ENCODE results near the gene TMEM82.

Gene TMEM82

DNA sequence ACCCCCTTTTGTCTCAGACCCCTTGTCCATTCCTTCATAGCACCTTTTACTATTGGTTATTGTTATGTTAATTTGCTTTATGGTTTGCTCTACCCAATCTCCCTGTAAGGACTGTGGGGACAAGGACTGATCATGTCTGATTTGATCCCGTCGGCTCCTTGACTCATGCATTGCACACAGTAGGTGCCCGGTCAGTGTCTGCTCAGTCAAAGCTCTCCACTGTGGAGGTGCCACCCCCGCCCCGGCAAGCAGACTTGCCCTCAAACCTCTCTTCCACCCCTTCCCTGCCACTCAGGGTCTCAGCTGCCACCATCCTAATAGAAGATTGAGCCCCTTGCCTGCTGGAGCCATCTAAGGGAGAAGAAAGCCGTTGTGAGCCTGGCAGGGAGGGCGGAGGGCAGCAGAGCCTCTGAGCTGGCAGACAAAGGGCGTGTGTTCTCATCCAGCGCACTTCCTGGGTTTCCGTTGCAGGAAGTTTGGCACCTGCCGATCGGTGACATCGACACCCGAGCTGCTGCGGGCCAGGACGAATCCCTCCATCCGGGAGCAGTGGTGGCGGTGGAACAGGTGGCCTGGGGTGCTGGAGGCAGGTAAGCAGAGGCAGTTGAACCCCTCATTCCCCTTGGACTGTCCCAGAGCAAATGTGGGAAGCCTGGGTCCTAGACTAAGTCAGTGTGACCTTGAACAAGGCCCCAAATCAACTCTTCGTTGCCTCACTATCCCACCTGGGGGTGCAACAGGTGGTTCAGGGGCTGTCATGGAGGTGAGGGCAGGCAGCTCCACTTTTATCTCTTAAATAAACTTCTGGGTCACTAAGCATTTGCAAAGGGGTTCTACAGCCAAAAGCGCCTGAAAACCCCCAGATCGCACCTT lies 14.1 kb downstream of the TMEM82 start:
- TF ChIP-seq, protein P1, sequence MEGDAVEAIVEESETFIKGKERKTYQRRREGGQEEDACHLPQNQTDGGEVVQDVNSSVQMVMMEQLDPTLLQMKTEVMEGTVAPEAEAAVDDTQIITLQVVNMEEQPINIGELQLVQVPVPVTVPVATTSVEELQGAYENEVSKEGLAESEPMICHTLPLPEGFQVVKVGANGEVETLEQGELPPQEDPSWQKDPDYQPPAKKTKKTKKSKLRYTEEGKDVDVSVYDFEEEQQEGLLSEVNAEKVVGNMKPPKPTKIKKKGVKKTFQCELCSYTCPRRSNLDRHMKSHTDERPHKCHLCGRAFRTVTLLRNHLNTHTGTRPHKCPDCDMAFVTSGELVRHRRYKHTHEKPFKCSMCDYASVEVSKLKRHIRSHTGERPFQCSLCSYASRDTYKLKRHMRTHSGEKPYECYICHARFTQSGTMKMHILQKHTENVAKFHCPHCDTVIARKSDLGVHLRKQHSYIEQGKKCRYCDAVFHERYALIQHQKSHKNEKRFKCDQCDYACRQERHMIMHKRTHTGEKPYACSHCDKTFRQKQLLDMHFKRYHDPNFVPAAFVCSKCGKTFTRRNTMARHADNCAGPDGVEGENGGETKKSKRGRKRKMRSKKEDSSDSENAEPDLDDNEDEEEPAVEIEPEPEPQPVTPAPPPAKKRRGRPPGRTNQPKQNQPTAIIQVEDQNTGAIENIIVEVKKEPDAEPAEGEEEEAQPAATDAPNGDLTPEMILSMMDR (IDR thresholded peaks at IDR 0.05; ENCODE audit: low read depth, low read length): no peak
- DNase-seq (ENCODE audit: extremely low read depth, low read depth): no peak

DNA sequence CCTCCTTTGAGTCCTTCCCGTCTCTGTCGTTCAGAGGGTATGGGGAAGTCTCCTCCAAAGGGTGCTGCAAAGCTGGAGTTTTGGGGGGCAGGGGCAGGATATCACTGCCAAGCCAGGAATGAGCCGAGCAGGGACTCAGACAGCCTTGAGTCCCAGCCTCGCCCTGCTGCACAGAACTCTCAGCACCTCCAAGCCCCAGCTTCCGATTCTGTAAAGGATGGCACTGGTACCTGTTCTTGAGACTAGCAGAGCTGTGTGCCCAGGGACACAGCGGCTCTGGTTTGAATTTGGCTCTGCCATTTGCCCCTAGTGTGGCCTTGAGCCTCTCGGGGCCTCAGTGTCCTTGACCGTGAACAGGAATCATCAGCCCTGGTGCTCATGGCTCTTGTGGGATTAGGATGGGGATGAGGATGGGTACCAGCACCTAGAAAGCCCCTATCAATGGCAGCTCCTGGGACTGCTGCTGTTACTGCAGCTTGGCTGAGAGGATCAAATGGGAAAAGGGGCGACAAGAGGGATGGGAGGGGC lies 14.8 kb downstream of the TMEM82 start:
- no peak for DNase-seq (ENCODE audit: extremely low read depth, low read depth)
- TF ChIP-seq, protein P1 (IDR thresholded peaks at IDR 0.05; ENCODE audit: low read depth, low read length): no peak

DNA sequence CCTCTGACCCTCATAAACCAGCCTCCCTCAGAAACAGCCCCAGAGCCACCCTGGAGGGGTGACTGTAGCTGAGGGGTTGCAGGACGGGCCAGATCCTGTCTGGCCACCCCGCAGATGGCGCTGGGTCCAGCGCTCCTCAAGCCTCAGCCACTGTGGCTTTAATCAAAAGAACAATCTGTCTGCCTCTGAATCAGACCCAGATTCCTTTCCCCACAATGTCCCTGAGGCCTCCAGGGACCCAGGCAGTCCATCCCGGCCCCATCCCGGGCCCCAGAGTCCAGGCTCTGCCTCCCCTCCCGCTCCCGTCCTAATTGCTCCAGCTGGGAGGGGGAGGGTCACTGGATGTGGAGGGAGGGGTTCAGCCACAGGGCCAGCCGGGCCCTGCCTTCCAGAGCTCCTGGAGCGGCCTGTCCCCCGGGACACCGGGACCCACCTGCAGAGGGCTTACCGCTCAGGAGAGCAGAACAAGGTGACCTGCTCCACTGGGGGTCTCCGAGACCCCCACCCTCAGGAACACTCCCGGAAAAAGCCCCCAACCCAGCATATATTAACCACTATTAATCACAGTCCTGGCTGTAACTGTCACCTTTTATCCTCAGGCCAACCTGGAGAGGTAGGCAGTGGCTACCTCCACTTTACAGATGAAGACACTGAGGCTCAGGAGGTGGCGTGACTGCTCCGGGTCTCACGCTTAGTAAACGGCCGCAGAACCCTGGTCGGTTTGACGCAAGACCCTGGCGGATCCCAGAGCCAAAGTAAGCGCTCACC lies 15.5 kb downstream of the TMEM82 start:
- no peak for DNase-seq (ENCODE audit: extremely low read depth, low read depth)
- TF ChIP-seq, protein P1 (IDR thresholded peaks at IDR 0.05; ENCODE audit: low read depth, low read length): no peak

DNA sequence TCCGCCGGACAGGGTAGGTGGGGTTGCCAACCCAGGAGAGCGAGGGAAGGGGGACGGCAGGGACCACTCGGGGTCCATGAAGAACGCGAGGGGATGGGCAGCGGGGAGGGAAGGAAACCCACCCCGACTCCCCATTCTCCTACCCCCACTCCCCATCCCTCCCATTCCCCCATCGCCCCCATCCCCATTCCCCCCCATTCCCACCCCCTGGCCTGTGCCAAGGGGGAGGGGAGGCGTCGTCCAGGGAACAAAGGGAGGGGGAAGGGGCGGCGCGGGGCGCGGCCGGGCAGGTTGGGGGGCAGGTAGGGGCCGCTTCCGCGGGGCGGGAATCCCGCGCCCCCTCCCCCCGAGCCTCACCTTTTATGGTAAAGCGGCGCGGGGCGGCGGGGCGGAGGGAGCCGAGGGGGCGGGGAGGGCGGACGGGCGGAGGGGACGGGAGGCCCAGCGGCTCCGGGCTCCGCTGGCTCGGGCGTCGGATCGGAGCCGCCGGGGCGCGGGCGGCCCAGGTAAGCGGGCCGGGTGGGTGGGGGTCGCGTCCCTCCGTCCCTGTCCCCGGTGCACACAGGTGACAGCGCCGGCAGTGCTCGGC lies 16.1 kb downstream of the TMEM82 start, which contains the start of gene FBLIM1:
TSS of gene FBLIM1 (plus strand) at position 453 of the 589 bp plus-strand sequence. CDS start 6,189 bp downstream, outside the sequence.
- no peak for DNase-seq (ENCODE audit: extremely low read depth, low read depth)
- TF ChIP-seq, protein P1 (IDR thresholded peaks at IDR 0.05; ENCODE audit: low read depth, low read length): no peak

DNA sequence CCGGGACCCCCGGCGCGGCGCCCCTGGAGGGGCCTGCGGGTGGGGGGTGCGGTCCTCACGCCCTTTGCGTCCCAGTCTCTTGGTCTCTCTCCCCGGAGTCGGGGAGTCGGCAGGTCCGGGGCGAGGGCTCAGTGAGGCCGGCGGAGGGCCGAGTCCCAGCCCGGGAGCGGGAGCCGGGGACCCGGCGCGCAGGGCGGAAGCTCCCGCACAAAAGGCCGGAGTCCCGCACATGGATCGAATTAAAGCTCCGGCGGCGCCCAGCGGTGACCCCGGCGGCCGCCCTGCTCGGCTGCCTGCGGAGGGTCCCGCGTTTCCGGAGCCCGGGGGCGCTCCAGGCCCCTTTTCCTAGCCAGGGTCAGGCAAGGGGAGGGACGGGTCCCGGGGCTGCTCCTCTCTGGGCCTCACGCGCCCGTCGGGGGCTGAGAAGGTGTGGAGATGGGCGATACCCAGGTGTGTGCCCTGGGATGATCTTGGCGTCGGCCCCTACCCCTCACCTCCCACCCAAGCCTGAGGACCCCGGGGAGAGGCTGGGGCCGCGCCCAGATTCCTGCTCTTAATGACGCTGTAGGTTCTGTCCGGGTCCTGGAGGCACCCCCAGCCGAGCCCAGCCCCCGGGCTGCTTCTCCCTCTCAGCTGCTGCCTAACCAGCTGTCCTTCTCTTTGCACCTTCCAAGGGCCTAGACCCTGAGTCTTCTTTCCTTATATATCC lies 16.8 kb downstream of the TMEM82 start:
- TF ChIP-seq, protein P1 (IDR thresholded peaks at IDR 0.05; ENCODE audit: low read depth, low read length): no peak
- DNase-seq (ENCODE audit: extremely low read depth, low read depth): no peak

DNA sequence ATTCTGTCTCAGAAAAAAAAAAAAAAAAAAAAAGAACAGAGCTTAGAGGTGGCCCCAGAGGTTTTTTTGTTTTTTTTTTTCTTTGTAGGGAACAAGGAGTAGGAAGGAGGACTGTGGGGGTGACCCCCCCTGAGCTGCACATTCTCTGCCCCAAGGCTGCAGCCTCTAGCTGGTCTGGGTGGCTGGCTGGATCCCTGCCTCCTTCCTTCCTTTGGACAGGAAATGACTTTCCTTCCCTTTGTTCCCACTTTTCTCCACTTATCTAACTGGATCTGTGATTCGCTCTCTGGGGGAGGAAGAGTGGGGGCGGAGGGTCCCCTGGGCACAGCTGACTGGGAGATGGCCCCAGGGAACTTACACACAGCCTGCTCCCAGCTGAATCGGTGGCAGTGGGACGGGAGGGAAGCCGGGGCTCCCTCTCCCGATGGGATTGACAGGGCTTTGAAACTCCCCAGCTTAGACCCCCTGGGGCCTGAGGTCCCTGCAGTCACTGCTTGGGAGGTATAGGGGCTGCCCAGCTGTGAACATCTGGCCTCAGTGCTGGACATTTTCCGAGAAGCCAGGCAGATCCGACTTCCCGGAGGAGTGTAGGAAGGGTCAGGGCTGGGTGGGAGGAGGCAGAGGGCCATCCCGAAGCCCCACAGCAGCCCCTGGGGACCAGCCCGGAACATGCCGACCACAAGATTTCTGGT lies 18.4 kb downstream of the TMEM82 start:
- TF ChIP-seq, protein P1 (IDR thresholded peaks at IDR 0.05; ENCODE audit: low read depth, low read length): no peak
- no peak for DNase-seq (ENCODE audit: extremely low read depth, low read depth)

Measured in AG09319 (cell line).